Measurements from ENCODE around the gene FLOT2. TPM values are rescaled to one million over a fixed set of nuclear protein-coding genes. Genes with fewer than 3 reads are reported as not detected.

Gene FLOT2
- total and polyA plus RNA-seq, 4 donors: 51.8 to 108 (median 78.7) TPM

GRCh38 chr17:28920201-28920600, 22.7 kb upstream of the FLOT2 start:
- Histone ChIP-seq H3K36me3 (ENCODE audit: control insufficient read depth in 1 of 2, insufficient read depth in 2 of 2, low read length in 1 of 2) (peaks cover 7 to 11% of the 10 kb centered on the region in 2 donors), H3K9me3 (ENCODE audit: control insufficient read depth, low read length) (no peaks in the 10 kb centered on the region), H3K4me1 (ENCODE audit: control insufficient read depth in 1 of 2, insufficient read depth in 2 of 2, low read length in 2 of 2) (no peaks in the 10 kb centered on the region), H3K27me3 (ENCODE audit: control insufficient read depth in 1 of 2, insufficient read depth in 2 of 2, low read length in 1 of 2) (no peaks in the 10 kb centered on the region), H3K4me3 (ENCODE audit: low read length in 2 of 2) (no peak overlapping the region), H3K27ac (ENCODE audit: low read depth in 1 of 2, low read length in 2 of 2) (no peak overlapping the region)
- DNase-seq (no peak), ATAC-seq (ENCODE audit: low FRiP score) (no peak)
- intact Hi-C loops (cut with DNase I): no loop called here

GRCh38 chr17:28918295-28918694, 20.8 kb upstream of the FLOT2 start:
- no peaks in the 10 kb centered on the region for H3K4me1 ChIP-seq (ENCODE audit: control insufficient read depth in 1 of 2, insufficient read depth in 2 of 2, low read length in 2 of 2)
- no peak overlapping the region for H3K27ac ChIP-seq (ENCODE audit: low read depth in 1 of 2, low read length in 2 of 2)
- ATAC-seq (ENCODE audit: low FRiP score) (no peak), DNase-seq (no peak)
- no peak overlapping the region for H3K4me3 ChIP-seq (ENCODE audit: low read length in 2 of 2)
- WGBS, 2 donors: 76 to 83% methylated on average over 2 of the region's 2 CpGs
- intact Hi-C loops (cut with DNase I): loop anchor here (5.0 kb wide), 1 partner anchor 156 kb away; no protein-coding TSS in a partner anchor
- no peaks in the 10 kb centered on the region for H3K9me3 ChIP-seq (ENCODE audit: control insufficient read depth, low read length)
- peaks cover 9 to 11% of the 10 kb centered on the region in 2 donors for H3K36me3 ChIP-seq (ENCODE audit: control insufficient read depth in 1 of 2, insufficient read depth in 2 of 2, low read length in 1 of 2)
- no peaks in the 10 kb centered on the region for H3K27me3 ChIP-seq (ENCODE audit: control insufficient read depth in 1 of 2, insufficient read depth in 2 of 2, low read length in 1 of 2)

GRCh38 chr17:28917465-28917864, 19.9 kb upstream of the FLOT2 start:
- H3K27ac ChIP-seq (ENCODE audit: low read depth in 1 of 2, low read length in 2 of 2): no peak overlapping the region
- ATAC-seq (ENCODE audit: low FRiP score) (peak; percentile 42), DNase-seq (no peak)
- no peaks in the 10 kb centered on the region for H3K9me3 ChIP-seq (ENCODE audit: control insufficient read depth, low read length)
- 37 to 46% methylated on average over 5 of the region's 5 CpGs for WGBS, 2 donors
- peaks cover 14 to 16% of the 10 kb centered on the region in 2 donors for H3K36me3 ChIP-seq (ENCODE audit: control insufficient read depth in 1 of 2, insufficient read depth in 2 of 2, low read length in 1 of 2)
- H3K4me3 ChIP-seq (ENCODE audit: low read length in 2 of 2): no peak overlapping the region
- intact Hi-C loops (cut with DNase I): loop anchor here (5.0 kb wide), 1 partner anchor 155 kb away; no protein-coding TSS in a partner anchor
- no peaks in the 10 kb centered on the region for H3K27me3 ChIP-seq (ENCODE audit: control insufficient read depth in 1 of 2, insufficient read depth in 2 of 2, low read length in 1 of 2)
- H3K4me1 ChIP-seq (ENCODE audit: control insufficient read depth in 1 of 2, insufficient read depth in 2 of 2, low read length in 2 of 2): no peaks in the 10 kb centered on the region

GRCh38 chr17:28917029-28917428, 19.5 kb upstream of the FLOT2 start:
- H3K4me3 ChIP-seq (ENCODE audit: low read length in 2 of 2): no peak overlapping the region
- no peak for ATAC-seq (ENCODE audit: low FRiP score)
- DNase-seq: no peak
- no peaks in the 10 kb centered on the region for H3K27me3 ChIP-seq (ENCODE audit: control insufficient read depth in 1 of 2, insufficient read depth in 2 of 2, low read length in 1 of 2)
- 82 to 83% methylated on average over 12 of the region's 12 CpGs for WGBS, 2 donors
- H3K27ac ChIP-seq (ENCODE audit: low read depth in 1 of 2, low read length in 2 of 2): no peak overlapping the region
- no peaks in the 10 kb centered on the region for H3K9me3 ChIP-seq (ENCODE audit: control insufficient read depth, low read length)
- no peaks in the 10 kb centered on the region for H3K4me1 ChIP-seq (ENCODE audit: control insufficient read depth in 1 of 2, insufficient read depth in 2 of 2, low read length in 2 of 2)
- peaks cover 14 to 18% of the 10 kb centered on the region in 2 donors for H3K36me3 ChIP-seq (ENCODE audit: control insufficient read depth in 1 of 2, insufficient read depth in 2 of 2, low read length in 1 of 2)
- intact Hi-C loops (cut with DNase I): loop anchor here (5.0 kb wide), 1 partner anchor 155 kb away; no protein-coding TSS in a partner anchor

- peak; percentile 65 for ATAC-seq (ENCODE audit: low FRiP score)
- no peaks in the 10 kb centered on the region for H3K27me3 ChIP-seq (ENCODE audit: control insufficient read depth in 1 of 2, insufficient read depth in 2 of 2, low read length in 1 of 2)
- WGBS, 2 donors: 35 to 40% methylated on average over 6 of the region's 6 CpGs
- no peaks in the 10 kb centered on the region for H3K4me1 ChIP-seq (ENCODE audit: control insufficient read depth in 1 of 2, insufficient read depth in 2 of 2, low read length in 2 of 2)
- no peak for DNase-seq
- peaks cover 14 to 23% of the 10 kb centered on the region in 2 donors for H3K36me3 ChIP-seq (ENCODE audit: control insufficient read depth in 1 of 2, insufficient read depth in 2 of 2, low read length in 1 of 2)
- intact Hi-C loops (cut with DNase I): loop anchor here (5.0 kb wide), 1 partner anchor 154 kb away; no protein-coding TSS in a partner anchor
- no peak overlapping the region for H3K27ac ChIP-seq (ENCODE audit: low read depth in 1 of 2, low read length in 2 of 2)
- H3K4me3 ChIP-seq (ENCODE audit: low read length in 2 of 2): no peak overlapping the region
- H3K9me3 ChIP-seq (ENCODE audit: control insufficient read depth, low read length): no peaks in the 10 kb centered on the region
Measured at GRCh38 chr17:28916302-28916934, 18.9 kb upstream of the FLOT2 start.

- intact Hi-C loops (cut with DNase I): loop anchor here in 1 of 2 donors (5.0 kb wide), 1 partner anchor 34 kb away; no protein-coding TSS in a partner anchor
- Histone ChIP-seq H3K4me3 (ENCODE audit: low read length in 2 of 2) (no peak overlapping the region), H3K36me3 (ENCODE audit: control insufficient read depth in 1 of 2, insufficient read depth in 2 of 2, low read length in 1 of 2) (peaks cover 14 to 25% of the 10 kb centered on the region in 2 donors), H3K27ac (ENCODE audit: low read depth in 1 of 2, low read length in 2 of 2) (no peak overlapping the region), H3K27me3 (ENCODE audit: control insufficient read depth in 1 of 2, insufficient read depth in 2 of 2, low read length in 1 of 2) (no peaks in the 10 kb centered on the region), H3K4me1 (ENCODE audit: control insufficient read depth in 1 of 2, insufficient read depth in 2 of 2, low read length in 2 of 2) (no peaks in the 10 kb centered on the region), H3K9me3 (ENCODE audit: control insufficient read depth, low read length) (no peaks in the 10 kb centered on the region)
- 90 to 95% methylated on average over 6 of the region's 6 CpGs for WGBS, 2 donors
- DNase-seq (no peak), ATAC-seq (ENCODE audit: low FRiP score) (no peak)
Measured at GRCh38 chr17:28912938-28913333, 15.4 kb upstream of the FLOT2 start.

DNA sequence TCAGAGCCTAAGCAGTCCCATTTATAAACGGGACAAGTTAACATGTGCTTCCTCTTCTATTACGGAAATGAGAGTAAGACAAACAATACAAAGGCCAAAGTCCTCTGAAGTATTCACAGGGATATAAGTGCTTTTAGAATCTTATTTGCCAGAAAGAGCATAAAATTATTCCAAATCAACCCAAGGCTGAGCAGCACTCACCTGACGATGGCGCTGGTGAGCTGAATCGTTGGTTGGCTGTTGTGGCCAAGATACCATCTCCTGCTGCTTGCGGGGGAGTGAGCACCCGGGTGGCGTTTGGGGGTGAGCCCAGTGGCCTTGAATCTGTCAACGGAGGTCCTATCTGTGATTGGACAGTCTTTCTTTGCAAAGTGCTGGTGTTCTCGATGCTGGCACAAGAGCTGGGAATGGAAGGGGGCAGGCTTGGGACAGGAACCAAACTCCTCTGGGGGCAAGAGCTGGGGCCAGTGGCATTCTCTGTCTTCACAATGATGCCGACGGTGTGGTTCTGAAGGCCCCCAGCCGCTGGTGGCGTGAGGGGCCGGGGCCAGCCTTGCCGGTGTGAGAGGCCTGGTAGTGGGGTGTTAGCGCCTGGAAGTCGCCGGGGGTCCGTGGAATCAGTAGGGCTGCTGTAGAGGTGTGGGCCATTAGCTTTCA, 14.9 kb upstream of the FLOT2 start:
- WGBS, 2 donors: 80 to 82% methylated on average over 20 of the region's 20 CpGs
- intact Hi-C loops (cut with DNase I): loop anchor here in 1 of 2 donors (5.0 kb wide), 1 partner anchor 35 kb away; no protein-coding TSS in a partner anchor

DNA sequence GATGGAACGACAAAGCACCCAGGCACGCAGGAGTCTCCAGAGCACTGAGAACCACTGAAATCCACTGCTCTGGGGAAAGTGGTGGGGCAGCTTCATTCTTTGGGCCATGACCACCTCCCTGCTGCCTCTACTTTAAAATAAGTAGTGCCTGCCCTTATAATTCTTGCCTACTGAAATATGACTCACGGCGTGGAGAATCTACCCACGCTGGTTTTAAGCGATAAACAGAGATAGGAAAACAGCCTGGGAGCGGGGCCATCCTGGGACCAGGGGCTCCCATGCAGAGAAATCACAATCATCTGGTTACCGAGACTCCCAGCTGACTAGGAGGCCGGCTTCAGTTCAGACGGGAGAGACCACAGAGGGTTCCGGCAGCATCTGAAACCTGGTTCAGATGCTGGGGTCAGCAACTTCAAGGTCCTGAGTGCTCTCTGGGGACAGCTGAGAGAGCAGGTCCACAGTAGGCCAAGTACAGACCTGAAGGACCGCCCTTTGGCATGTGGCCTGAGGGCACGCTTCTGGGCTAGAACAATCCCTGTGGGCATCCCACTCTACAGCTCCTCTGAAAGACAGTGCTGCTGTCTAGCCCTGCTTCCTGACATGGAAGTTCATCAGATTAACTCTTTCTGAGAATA, 14.0 kb upstream of the FLOT2 start:
- intact Hi-C loops (cut with DNase I): loop anchor here in 1 of 2 donors (5.0 kb wide), 1 partner anchor 36 kb away; no protein-coding TSS in a partner anchor
- H3K4me3 ChIP-seq (ENCODE audit: low read length in 2 of 2): no peak overlapping the region
- no peaks in the 10 kb centered on the region for H3K9me3 ChIP-seq (ENCODE audit: control insufficient read depth, low read length)
- no peaks in the 10 kb centered on the region for H3K27me3 ChIP-seq (ENCODE audit: control insufficient read depth in 1 of 2, insufficient read depth in 2 of 2, low read length in 1 of 2)
- no peaks in the 10 kb centered on the region for H3K4me1 ChIP-seq (ENCODE audit: control insufficient read depth in 1 of 2, insufficient read depth in 2 of 2, low read length in 2 of 2)
- ATAC-seq (ENCODE audit: low FRiP score) (no peak), DNase-seq (no peak)
- WGBS, 2 donors: 88 to 93% methylated on average over 13 of the region's 13 CpGs
- no peak overlapping the region for H3K27ac ChIP-seq (ENCODE audit: low read depth in 1 of 2, low read length in 2 of 2)
- peaks cover 3 to 21% of the 10 kb centered on the region in 2 donors for H3K36me3 ChIP-seq (ENCODE audit: control insufficient read depth in 1 of 2, insufficient read depth in 2 of 2, low read length in 1 of 2)

More for the DNA sequence above, 14.9 kb upstream of the FLOT2 start:
- Histone ChIP-seq H3K27ac (ENCODE audit: low read depth in 1 of 2, low read length in 2 of 2) (no peak overlapping the region), H3K4me1 (ENCODE audit: control insufficient read depth in 1 of 2, insufficient read depth in 2 of 2, low read length in 2 of 2) (no peaks in the 10 kb centered on the region), H3K4me3 (ENCODE audit: low read length in 2 of 2) (no peak overlapping the region), H3K9me3 (ENCODE audit: control insufficient read depth, low read length) (no peaks in the 10 kb centered on the region), H3K27me3 (ENCODE audit: control insufficient read depth in 1 of 2, insufficient read depth in 2 of 2, low read length in 1 of 2) (no peaks in the 10 kb centered on the region), H3K36me3 (ENCODE audit: control insufficient read depth in 1 of 2, insufficient read depth in 2 of 2, low read length in 1 of 2) (peaks cover 9 to 25% of the 10 kb centered on the region in 2 donors)
- ATAC-seq (ENCODE audit: low FRiP score): no peak
- DNase-seq: no peak
